ENCODE results near the gene CA14.
A peak's percentile ranks its signal among the peaks of the same experiment; 100 is the strongest.

Gene CA14

GRCh38 chr1:150268705-150269403, 11.3 kb downstream of the CA14 start, which contains the start of gene APH1A:
Gene APH1A (minus strand): TSS chr1:150269016. CDS start chr1:150268810, 206 bp downstream.
- H3K36me3 ChIP-seq (ENCODE audit: control insufficient read depth in 2 of 2, insufficient read depth in 1 of 2, low read length in 2 of 2): peaks cover 4 to 34% of the 10 kb centered on the region in 2 experiments; a peak in 2 of 3 replicates
- ChIA-PET POLR2A (interaction anchor here (0.6 to 1.2 kb wide), 8 partner anchors 9 to 1058 kb away, joined by 3 to 8 read pairs (median 4); partner anchors contain the start of genes CA14 and MCL1), CTCF (interaction anchor here (1.1 to 4.8 kb wide), 3 partner anchors 10 to 13 kb away, joined by 6 to 33 read pairs (median 13); no protein-coding TSS in a partner anchor)
- peak within 1 kb of the TSS; percentile 67 for H3K4me3 ChIP-seq (ENCODE audit: low read depth, low read length)
- H3K4me1 ChIP-seq (ENCODE audit: control insufficient read depth, insufficient read depth, low read length): 0 out of 2 replicates have a peak, but pooled peaks cover 7% of the 10 kb centered on the region
- H3K27ac ChIP-seq (ENCODE audit: extremely low read depth, low read depth, low read length): peak within 1 kb of the TSS; percentile 75
- H3K9me3 ChIP-seq (ENCODE audit: control insufficient read depth, insufficient read depth, low read depth, low read length): no peaks in the 10 kb centered on the region
- no peak for TF ChIP-seq ZNF677 (tag by site-specific recombination; IDR thresholded peaks at IDR 0.05)
- TF ChIP-seq ZNF354C (tag by site-specific recombination; IDR thresholded peaks at IDR 0.05; ENCODE audit: borderline replicate concordance, low read depth): no peak
- TF ChIP-seq PATZ1 (tag by site-specific recombination; IDR thresholded peaks at IDR 0.05): peak; percentile 99
- peak; percentile 93 for TF ChIP-seq KLF10 (tag by site-specific recombination; IDR thresholded peaks at IDR 0.05)
- TF ChIP-seq, protein P1, sequence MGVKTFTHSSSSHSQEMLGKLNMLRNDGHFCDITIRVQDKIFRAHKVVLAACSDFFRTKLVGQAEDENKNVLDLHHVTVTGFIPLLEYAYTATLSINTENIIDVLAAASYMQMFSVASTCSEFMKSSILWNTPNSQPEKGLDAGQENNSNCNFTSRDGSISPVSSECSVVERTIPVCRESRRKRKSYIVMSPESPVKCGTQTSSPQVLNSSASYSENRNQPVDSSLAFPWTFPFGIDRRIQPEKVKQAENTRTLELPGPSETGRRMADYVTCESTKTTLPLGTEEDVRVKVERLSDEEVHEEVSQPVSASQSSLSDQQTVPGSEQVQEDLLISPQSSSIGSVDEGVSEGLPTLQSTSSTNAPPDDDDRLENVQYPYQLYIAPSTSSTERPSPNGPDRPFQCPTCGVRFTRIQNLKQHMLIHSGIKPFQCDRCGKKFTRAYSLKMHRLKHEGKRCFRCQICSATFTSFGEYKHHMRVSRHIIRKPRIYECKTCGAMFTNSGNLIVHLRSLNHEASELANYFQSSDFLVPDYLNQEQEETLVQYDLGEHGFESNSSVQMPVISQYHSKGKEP (tag by site-specific recombination; IDR thresholded peaks at IDR 0.05): 0 out of 2 replicates have a peak, but pooled peaks have one; percentile 11
- peak; percentile 84 for TF ChIP-seq ZBTB17 (tag by site-specific recombination; IDR thresholded peaks at IDR 0.05)
- TF ChIP-seq, protein P2, sequence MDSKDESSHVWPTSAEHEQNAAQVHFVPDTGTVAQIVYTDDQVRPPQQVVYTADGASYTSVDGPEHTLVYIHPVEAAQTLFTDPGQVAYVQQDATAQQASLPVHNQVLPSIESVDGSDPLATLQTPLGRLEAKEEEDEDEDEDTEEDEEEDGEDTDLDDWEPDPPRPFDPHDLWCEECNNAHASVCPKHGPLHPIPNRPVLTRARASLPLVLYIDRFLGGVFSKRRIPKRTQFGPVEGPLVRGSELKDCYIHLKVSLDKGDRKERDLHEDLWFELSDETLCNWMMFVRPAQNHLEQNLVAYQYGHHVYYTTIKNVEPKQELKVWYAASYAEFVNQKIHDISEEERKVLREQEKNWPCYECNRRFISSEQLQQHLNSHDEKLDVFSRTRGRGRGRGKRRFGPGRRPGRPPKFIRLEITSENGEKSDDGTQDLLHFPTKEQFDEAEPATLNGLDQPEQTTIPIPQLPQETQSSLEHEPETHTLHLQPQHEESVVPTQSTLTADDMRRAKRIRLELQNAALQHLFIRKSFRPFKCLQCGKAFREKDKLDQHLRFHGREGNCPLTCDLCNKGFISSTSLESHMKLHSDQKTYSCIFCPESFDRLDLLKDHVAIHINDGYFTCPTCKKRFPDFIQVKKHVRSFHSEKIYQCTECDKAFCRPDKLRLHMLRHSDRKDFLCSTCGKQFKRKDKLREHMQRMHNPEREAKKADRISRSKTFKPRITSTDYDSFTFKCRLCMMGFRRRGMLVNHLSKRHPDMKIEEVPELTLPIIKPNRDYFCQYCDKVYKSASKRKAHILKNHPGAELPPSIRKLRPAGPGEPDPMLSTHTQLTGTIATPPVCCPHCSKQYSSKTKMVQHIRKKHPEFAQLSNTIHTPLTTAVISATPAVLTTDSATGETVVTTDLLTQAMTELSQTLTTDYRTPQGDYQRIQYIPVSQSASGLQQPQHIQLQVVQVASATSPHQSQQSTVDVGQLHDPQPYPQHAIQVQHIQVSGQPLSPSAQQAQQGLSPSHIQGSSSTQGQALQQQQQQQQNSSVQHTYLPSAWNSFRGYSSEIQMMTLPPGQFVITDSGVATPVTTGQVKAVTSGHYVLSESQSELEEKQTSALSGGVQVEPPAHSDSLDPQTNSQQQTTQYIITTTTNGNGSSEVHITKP (tag by site-specific recombination; IDR thresholded peaks at IDR 0.05): peak; percentile 96
- peak; percentile 74; the same call in 1 of the 2 replicates for TF ChIP-seq BCL11A (tag by site-specific recombination; IDR thresholded peaks at IDR 0.05; ENCODE audit: low read depth)
- TF ChIP-seq REPIN1 (tag by site-specific recombination; IDR thresholded peaks at IDR 0.05; ENCODE audit: low read depth): 0 out of 2 replicates have a peak, but pooled peaks have one; percentile 80
- TF ChIP-seq, protein P3, sequence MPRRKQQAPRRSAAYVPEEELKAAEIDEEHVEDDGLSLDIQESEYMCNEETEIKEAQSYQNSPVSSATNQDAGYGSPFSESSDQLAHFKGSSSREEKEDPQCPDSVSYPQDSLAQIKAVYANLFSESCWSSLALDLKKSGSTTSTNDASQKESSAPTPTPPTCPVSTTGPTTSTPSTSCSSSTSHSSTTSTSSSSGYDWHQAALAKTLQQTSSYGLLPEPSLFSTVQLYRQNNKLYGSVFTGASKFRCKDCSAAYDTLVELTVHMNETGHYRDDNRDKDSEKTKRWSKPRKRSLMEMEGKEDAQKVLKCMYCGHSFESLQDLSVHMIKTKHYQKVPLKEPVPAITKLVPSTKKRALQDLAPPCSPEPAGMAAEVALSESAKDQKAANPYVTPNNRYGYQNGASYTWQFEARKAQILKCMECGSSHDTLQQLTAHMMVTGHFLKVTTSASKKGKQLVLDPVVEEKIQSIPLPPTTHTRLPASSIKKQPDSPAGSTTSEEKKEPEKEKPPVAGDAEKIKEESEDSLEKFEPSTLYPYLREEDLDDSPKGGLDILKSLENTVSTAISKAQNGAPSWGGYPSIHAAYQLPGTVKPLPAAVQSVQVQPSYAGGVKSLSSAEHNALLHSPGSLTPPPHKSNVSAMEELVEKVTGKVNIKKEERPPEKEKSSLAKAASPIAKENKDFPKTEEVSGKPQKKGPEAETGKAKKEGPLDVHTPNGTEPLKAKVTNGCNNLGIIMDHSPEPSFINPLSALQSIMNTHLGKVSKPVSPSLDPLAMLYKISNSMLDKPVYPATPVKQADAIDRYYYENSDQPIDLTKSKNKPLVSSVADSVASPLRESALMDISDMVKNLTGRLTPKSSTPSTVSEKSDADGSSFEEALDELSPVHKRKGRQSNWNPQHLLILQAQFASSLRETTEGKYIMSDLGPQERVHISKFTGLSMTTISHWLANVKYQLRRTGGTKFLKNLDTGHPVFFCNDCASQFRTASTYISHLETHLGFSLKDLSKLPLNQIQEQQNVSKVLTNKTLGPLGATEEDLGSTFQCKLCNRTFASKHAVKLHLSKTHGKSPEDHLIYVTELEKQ (tag by site-specific recombination; IDR thresholded peaks at IDR 0.05; ENCODE audit: borderline replicate concordance): 0 out of 2 replicates have a peak, but pooled peaks have one; percentile 26
- TF ChIP-seq MEIS1 (CRISPR knock-in tag; IDR thresholded peaks at IDR 0.05; ENCODE audit: borderline replicate concordance): no peak
- TF ChIP-seq ZNF24 (tag by site-specific recombination; IDR thresholded peaks at IDR 0.05): peak; percentile 53; the same call in 1 of the 2 replicates
- TF ChIP-seq OSR2 (tag by site-specific recombination; IDR thresholded peaks at IDR 0.05): no peak
- TF ChIP-seq, protein P4, sequence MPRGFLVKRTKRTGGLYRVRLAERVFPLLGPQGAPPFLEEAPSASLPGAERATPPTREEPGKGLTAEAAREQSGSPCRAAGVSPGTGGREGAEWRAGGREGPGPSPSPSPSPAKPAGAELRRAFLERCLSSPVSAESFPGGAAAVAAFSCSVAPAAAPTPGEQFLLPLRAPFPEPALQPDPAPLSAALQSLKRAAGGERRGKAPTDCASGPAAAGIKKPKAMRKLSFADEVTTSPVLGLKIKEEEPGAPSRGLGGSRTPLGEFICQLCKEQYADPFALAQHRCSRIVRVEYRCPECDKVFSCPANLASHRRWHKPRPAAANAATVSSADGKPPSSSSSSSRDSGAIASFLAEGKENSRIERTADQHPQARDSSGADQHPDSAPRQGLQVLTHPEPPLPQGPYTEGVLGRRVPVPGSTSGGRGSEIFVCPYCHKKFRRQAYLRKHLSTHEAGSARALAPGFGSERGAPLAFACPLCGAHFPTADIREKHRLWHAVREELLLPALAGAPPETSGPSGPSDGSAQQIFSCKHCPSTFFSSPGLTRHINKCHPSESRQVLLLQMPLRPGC (tag by site-specific recombination; IDR thresholded peaks at IDR 0.05): peak; percentile 48; the same call in 1 of the 2 replicates
- TF ChIP-seq ZNF311 (tag by site-specific recombination; IDR thresholded peaks at IDR 0.05; ENCODE audit: borderline replicate concordance): no peak
- TF ChIP-seq ZNF639 (tag by site-specific recombination; IDR thresholded peaks at IDR 0.05): peak; percentile 70; the same call in 1 of the 2 replicates
- TF ChIP-seq ZNF561 (tag by site-specific recombination; IDR thresholded peaks at IDR 0.05; ENCODE audit: borderline replicate concordance): peak; percentile 91
- TF ChIP-seq ZNF843 (tag by site-specific recombination; IDR thresholded peaks at IDR 0.05): peak; percentile 39; the same call in 1 of the 2 replicates
- TF ChIP-seq ZNF335 (tag by site-specific recombination; conservative IDR thresholded peaks at IDR 0.05): peak; percentile 96
- TF ChIP-seq BCL11B (tag by site-specific recombination; IDR thresholded peaks at IDR 0.05; ENCODE audit: low read depth): peak; percentile 68; the same call in 1 of the 2 replicates
- TF ChIP-seq ZNF138 (tag by site-specific recombination; IDR thresholded peaks at IDR 0.05; ENCODE audit: borderline replicate concordance): no peak
